ENCODE data around the gene ABCB6. TPM values are rescaled to one million over a fixed set of nuclear protein-coding genes. Genes with fewer than 3 reads are reported as not detected.

The ABCB6 gene
- total RNA-seq, 4 donors from 2014 or later = 22.7 to 43.2 (median 36.1) TPM

DNA sequence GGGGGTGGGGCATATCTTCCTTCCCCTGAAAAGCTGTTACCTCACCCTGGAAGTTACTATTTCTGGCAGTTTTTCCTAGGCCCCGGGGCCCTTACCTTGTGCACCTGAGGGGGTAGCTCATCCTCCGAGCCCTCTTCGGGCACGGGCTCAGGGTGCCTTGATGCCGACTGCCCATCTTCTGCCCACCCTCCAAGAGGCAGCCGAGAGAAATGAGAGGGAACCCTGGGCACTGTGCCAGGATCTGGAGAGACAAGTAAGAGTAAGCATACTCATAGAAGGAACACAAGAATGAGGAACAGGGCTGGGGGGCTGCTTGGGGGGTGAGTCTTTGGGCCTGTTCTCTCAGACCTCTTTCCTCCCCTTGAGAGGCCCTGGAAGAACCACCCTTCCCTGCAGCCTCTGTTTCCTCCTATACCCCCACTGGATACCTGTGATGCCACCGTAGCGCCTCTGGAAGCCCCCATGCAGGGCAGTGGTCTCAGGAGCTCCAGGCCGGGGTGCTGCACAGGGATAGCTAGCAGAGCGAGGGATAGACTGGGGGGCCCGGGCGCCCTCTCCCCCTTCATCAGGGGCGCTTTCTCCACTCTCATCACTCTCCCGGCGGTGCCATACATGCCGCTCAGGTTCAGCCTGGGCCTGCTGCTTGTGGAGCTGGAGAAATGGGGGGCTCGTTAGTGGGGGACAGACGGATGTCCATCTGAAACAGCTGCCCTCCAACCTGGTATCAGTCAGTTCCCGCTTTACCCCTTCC lies 2.1 kb upstream of the ABCB6 start:
- H3K4me3 ChIP-seq = no peak overlapping the region
- DNase-seq (ENCODE audit: low spot score in 2 of 2) = no peak
- no peak overlapping the region for H3K27ac ChIP-seq
- no peaks in the 10 kb centered on the region for H3K9me3 ChIP-seq
- H3K27me3 ChIP-seq = no peaks in the 10 kb centered on the region
- peaks cover 0 to 43% (median 24%) of the 10 kb centered on the region in 4 donors for H3K4me1 ChIP-seq
- WGBS, 2 donors = 86 to 90% methylated on average over 18 of the region's 19 CpGs
- peaks cover 4 to 68% (median 31%) of the 10 kb centered on the region in 3 donors for H3K36me3 ChIP-seq
- TF ChIP-seq POLR2A (IDR thresholded peaks at IDR 0.05) = no peak
- no peak for TF ChIP-seq EP300 (IDR thresholded peaks at IDR 0.05)
- TF ChIP-seq, protein P1, sequence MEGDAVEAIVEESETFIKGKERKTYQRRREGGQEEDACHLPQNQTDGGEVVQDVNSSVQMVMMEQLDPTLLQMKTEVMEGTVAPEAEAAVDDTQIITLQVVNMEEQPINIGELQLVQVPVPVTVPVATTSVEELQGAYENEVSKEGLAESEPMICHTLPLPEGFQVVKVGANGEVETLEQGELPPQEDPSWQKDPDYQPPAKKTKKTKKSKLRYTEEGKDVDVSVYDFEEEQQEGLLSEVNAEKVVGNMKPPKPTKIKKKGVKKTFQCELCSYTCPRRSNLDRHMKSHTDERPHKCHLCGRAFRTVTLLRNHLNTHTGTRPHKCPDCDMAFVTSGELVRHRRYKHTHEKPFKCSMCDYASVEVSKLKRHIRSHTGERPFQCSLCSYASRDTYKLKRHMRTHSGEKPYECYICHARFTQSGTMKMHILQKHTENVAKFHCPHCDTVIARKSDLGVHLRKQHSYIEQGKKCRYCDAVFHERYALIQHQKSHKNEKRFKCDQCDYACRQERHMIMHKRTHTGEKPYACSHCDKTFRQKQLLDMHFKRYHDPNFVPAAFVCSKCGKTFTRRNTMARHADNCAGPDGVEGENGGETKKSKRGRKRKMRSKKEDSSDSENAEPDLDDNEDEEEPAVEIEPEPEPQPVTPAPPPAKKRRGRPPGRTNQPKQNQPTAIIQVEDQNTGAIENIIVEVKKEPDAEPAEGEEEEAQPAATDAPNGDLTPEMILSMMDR (IDR thresholded peaks at IDR 0.05) = no peak

DNA sequence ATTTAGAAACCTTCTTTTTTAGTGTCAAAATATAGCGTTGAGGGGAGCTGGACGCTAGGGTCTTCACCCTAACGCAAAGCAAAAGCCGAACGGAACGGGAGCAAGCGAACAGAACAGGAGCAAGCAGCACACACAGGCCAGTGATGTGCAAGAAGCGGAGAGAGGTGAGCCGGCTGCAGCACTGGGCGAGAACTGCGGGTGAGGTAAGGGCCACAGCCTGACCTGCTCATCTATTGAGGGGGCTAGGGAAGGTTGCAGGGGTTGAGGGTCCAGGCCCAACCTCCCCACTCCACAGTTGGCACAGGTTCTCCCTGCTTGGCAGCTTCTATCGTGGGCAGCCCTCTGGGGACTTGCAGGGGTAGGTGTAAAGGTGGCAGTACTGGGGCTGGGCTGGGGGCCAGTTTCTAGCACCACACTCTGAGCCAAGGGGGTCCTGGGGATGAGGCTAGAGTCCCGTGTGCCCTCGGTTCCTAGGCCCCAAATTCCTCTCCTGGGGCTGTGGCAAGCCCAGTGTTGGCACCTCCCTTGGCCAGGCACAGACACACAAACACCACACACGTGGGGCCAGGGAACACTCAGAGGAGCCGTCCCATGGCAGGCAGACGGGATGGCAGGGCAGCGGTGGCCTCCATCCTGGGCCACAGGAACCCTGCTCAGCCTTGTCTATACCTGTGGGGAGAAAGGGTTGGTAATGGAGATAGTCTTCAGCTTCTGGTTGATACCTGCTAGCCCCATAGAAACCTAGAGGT lies 1.2 kb upstream of the ABCB6 start:
- H3K9me3 ChIP-seq = no peaks in the 10 kb centered on the region
- TF ChIP-seq EP300 (IDR thresholded peaks at IDR 0.05) (no peak), POLR2A (IDR thresholded peaks at IDR 0.05) (no peak)
- TF ChIP-seq, protein P1 (IDR thresholded peaks at IDR 0.05) = no peak
- H3K4me1 ChIP-seq = peaks cover 0 to 48% (median 24%) of the 10 kb centered on the region in 4 donors
- peak overlapping the region in 1 of 4 donors; percentile 80 for H3K4me3 ChIP-seq
- peak overlapping the region in 1 of 4 donors; percentile 84 for H3K27ac ChIP-seq
- 84 to 88% methylated on average over 15 to 18 of the region's 18 CpGs for WGBS, 2 donors
- no peaks in the 10 kb centered on the region for H3K27me3 ChIP-seq
- H3K36me3 ChIP-seq = peaks cover 4 to 68% (median 31%) of the 10 kb centered on the region in 3 donors
- no peak for DNase-seq (ENCODE audit: low spot score in 2 of 2)

DNA sequence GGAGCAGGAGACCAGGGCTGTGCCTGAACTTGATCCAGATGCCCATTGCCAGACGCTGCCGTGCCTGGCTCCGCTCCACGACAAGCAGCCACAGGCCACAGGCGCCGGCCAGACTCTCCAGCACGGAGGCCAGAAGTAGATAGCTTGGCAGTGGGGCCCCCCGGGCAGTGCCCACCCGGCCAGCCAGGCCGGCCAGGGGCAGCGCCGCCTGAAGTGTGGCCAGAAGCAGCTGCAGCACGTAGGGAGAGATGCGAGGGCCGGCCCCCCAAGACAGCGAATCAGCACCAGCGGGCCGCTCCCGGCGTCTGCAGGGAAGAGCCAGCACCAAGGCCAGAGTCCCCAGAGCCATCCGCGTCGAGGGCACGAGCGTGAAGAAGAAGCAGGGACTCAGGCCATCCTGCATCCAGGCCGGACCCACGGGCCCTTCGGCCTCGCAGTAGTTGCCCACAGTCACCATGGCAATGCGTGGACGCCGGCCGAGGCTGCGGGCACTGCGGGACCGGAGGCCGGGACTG lies 484 bp downstream of the ABCB6 start:
- peak overlapping the region; percentile 47 to 80 (median 66) for H3K4me3 ChIP-seq
- H3K27ac ChIP-seq = peak overlapping the region; percentile 50 to 94 (median 89)
- TF ChIP-seq POLR2A (IDR thresholded peaks at IDR 0.05) (no peak), EP300 (IDR thresholded peaks at IDR 0.05) (no peak)
- TF ChIP-seq, protein P1 (IDR thresholded peaks at IDR 0.05) = no peak
- H3K36me3 ChIP-seq = peaks cover 0 to 68% (median 20%) of the 10 kb centered on the region in 3 donors
- no peaks in the 10 kb centered on the region for H3K9me3 ChIP-seq
- H3K4me1 ChIP-seq = peaks cover 0 to 48% (median 24%) of the 10 kb centered on the region in 4 donors
- DNase-seq (ENCODE audit: low spot score in 2 of 2) = peak; percentile 29 to 40
- H3K27me3 ChIP-seq = no peaks in the 10 kb centered on the region
- 0 to 2% methylated on average over 11 to 28 of the region's 37 CpGs for WGBS, 2 donors

DNA sequence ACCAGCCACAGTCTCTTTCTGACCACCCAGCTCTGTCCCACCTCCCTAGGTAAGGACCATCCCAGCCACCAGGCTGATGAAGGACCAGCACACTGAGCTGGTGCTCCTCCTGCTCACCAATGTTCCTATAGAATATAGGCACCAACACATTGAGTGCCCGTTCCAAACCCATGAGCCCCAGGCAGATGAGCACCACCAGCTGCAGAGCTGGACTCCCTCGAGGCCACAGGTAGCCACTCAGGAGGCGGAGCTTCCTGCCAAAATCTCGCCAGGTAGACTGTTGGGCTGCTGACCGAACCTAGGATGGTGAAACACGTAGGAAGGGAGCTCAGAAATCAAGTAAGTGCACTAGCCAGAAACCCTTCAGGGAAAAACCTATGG lies 2.2 kb downstream of the ABCB6 start:
- peaks cover 0 to 66% (median 11%) of the 10 kb centered on the region in 3 donors for H3K36me3 ChIP-seq
- H3K4me3 ChIP-seq = no peak overlapping the region
- 90 to 93% methylated on average over 6 of the region's 6 CpGs for WGBS, 2 donors
- H3K27me3 ChIP-seq = no peaks in the 10 kb centered on the region
- DNase-seq (ENCODE audit: low spot score in 2 of 2) = no peak
- peaks cover 0 to 48% (median 24%) of the 10 kb centered on the region in 4 donors for H3K4me1 ChIP-seq
- H3K9me3 ChIP-seq = no peaks in the 10 kb centered on the region
- H3K27ac ChIP-seq = peak overlapping the region in 2 of 4 donors; percentile 94
- TF ChIP-seq EP300 (IDR thresholded peaks at IDR 0.05) (no peak), POLR2A (IDR thresholded peaks at IDR 0.05) (no peak)
- TF ChIP-seq, protein P1 (IDR thresholded peaks at IDR 0.05) = no peak

All from tibial nerve (tissue), 4 donors.